PC-3 (cell line): ENCODE measurements around the gene PTPRS.

ENCODE experiments used
- CTCF ChIP-seq: fragments of 300-600 bp; sonication (generic); conservative IDR thresholded peaks from 2 replicates; pipeline ENCODE4 v1.5.1; 2017; ENCODE audit warnings: antibody characterized with exemption, low read depth, mild to moderate bottlenecking, low read length
- EZH2 ChIP-seq: fragments of 300-600 bp; sonication (generic); IDR thresholded peaks from one replicate; pipeline ENCODE4 v1.6.1; 2017; ENCODE audit warnings: antibody characterized with exemption, mild to moderate bottlenecking, low read length; ENCODE audit not compliant: unreplicated experiment

GRCh38 chr19:5332501-5332900, 8.1 kb downstream of the PTPRS start:
- no peak for TF ChIP-seq CTCF
- TF ChIP-seq EZH2: no peak
